Right lobe of liver (tissue), 4 donors: ENCODE results near the gene HECTD1.

ENCODE experiments used
- POLR2A ChIP-seq: fragments of 450-650 bp; IDR thresholded peaks from one replicate; pipeline ENCODE4 v1.6.1; 2017; ENCODE audit warnings: antibody characterized with exemption, mild to moderate bottlenecking
- TF ChIP-seq, protein P1 (sequence below), 4 donors: fragments of 200-600 bp in 3 of 4; fragments of 450-650 bp in 1 of 4; IDR thresholded peaks; one replicate each; pipeline versions ENCODE4 v1.5.1 to v1.8.0; 2016 to 2022; ENCODE audit warnings: antibody characterized with exemption in 4 of 4, mild to moderate bottlenecking in 2 of 4
- donor health status: DM: no; HTN: no; CAD: no.
- donor health status: DM: no; HTN: no; CAD: no.
- donor health status: DM: no; HTN: yes; CAD: no.

DNA sequence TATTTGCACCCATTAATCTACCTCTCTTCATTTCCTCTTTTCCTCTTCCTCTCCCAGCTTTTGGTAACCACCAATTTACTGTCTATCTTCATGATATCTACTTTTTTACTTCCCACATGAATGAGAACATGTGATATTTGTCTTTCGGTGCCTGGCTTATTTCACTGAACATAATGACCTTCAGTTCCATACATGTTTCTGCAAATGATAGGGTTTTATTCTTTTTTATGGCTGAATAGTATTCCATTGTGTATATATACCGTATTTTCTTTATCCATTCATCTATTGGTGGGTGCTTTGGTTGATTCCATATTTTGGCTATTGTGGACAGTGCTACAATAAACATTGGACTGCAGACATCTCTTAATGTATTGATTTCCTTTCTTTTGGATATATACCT is 132.4 kb downstream of the HECTD1 start:
- TF ChIP-seq, protein P1, sequence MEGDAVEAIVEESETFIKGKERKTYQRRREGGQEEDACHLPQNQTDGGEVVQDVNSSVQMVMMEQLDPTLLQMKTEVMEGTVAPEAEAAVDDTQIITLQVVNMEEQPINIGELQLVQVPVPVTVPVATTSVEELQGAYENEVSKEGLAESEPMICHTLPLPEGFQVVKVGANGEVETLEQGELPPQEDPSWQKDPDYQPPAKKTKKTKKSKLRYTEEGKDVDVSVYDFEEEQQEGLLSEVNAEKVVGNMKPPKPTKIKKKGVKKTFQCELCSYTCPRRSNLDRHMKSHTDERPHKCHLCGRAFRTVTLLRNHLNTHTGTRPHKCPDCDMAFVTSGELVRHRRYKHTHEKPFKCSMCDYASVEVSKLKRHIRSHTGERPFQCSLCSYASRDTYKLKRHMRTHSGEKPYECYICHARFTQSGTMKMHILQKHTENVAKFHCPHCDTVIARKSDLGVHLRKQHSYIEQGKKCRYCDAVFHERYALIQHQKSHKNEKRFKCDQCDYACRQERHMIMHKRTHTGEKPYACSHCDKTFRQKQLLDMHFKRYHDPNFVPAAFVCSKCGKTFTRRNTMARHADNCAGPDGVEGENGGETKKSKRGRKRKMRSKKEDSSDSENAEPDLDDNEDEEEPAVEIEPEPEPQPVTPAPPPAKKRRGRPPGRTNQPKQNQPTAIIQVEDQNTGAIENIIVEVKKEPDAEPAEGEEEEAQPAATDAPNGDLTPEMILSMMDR (IDR thresholded peaks at IDR 0.05): no peak
- TF ChIP-seq POLR2A: no peak
